22Rv1 (cell line): ENCODE data around the gene DCP1A.

Experiments
- H3K27ac ChIP-seq: fragments of 450-650 bp; 2 replicates; pipeline ENCODE4 v1.5.1; 2017
- ZFX ChIP-seq: fragments of 450-650 bp; IDR thresholded peaks from 2 replicates; pipeline ENCODE4 v1.6.1; 2017; ENCODE audit warnings: antibody characterized with exemption, borderline replicate concordance
- TF ChIP-seq, protein P1 (sequence below): fragments of 450-650 bp; IDR thresholded peaks from 2 replicates; pipeline ENCODE4 v1.5.1; 2017; ENCODE audit warnings: mild to moderate bottlenecking

Gene DCP1A

DNA sequence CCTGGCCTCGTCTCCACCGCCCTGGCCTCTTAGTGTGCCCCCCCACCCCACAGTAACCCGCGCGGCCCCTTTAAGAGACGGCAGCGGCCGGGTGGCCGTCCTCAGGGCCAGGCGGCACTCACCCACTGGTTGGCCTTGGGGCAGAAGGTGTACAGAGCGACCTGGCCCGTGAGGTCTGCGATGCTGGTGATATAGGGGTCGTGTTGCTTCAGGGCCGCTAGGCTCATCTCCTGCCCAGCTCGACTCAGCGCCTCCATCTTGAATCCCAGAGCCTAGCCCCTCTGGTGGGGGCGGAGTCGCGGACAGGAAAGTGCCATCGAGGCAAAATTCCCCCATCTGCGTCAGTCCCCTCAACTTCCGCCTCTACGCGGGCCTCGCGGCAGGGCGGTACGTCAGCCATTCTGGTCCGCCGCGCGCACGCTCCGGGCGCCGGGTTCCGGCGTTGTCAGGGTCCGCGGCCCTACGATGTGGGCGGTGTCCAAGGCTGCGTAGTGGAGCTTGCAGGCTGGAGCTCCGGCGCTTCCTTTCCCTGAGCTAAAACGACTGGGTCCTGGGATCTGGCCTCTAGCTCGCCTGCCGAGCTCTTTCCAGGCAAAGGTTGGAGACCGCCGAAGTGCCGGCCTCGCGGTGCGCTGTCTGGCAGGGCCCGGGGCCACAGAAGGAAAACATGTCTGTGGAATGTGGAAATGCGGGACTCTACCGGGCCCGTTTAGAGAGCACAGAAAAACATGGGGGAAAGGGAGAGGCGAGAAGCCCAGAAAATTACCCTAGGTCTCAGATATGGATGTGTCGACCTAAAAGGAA lies at the start of gene DCP1A:
Gene DCP1A, minus strand, starts transcription at position 283 of the 804 bp plus-strand sequence. Its CDS starts 26 bp downstream, at position 257.
- TF ChIP-seq, protein P1, sequence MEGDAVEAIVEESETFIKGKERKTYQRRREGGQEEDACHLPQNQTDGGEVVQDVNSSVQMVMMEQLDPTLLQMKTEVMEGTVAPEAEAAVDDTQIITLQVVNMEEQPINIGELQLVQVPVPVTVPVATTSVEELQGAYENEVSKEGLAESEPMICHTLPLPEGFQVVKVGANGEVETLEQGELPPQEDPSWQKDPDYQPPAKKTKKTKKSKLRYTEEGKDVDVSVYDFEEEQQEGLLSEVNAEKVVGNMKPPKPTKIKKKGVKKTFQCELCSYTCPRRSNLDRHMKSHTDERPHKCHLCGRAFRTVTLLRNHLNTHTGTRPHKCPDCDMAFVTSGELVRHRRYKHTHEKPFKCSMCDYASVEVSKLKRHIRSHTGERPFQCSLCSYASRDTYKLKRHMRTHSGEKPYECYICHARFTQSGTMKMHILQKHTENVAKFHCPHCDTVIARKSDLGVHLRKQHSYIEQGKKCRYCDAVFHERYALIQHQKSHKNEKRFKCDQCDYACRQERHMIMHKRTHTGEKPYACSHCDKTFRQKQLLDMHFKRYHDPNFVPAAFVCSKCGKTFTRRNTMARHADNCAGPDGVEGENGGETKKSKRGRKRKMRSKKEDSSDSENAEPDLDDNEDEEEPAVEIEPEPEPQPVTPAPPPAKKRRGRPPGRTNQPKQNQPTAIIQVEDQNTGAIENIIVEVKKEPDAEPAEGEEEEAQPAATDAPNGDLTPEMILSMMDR = no peak
- TF ChIP-seq ZFX = no peak
- H3K27ac ChIP-seq = peak within 1 kb of the TSS; percentile 90

DNA sequence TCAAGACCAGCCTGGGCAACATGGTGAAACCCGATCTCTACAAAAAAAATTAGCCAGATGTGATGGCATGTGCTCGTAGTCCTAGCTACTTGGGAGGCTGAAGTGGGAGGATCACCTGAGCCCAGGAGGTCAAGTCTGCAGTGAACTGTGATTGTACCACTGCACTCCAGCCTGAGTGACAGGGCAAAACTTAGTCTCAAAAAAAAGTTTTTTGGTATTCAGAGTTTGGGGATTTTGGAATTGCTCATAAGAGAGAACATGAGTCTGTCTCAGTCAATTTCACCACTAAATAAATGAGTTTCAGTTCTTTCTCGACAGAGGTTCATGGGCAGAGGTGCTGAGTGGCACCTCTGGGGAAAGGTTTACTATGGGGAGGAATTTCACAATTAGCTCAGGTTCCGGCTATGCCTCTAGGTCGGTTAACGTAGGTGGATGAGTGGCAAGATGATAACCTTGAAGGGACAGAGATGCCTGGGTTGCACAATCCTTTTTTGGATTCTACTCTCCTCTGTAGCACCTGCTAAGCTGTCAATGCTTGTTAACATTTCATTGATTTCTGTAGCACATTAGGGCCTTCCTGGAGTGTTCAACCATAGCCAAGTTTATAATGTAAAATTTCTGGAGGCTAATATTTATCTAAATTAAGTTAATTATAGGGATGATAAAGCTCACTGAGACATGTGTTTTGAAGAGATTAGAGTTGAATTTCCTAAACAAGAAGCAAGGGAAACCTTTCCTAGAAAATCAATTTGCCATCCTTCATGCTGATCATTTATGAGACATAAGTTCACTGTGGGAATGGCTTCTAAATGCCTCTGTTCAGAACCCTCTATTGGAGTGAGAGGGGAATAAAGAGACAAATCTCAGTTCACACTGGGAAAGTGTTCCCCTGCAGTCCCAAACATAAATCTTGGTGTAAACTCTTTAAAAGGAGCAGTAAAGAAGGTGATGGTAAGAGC lies 37.4 kb upstream of the DCP1A start:
- TF ChIP-seq, protein P1 = no peak
- TF ChIP-seq ZFX = no peak
- H3K27ac ChIP-seq = no peak overlapping the region

DNA sequence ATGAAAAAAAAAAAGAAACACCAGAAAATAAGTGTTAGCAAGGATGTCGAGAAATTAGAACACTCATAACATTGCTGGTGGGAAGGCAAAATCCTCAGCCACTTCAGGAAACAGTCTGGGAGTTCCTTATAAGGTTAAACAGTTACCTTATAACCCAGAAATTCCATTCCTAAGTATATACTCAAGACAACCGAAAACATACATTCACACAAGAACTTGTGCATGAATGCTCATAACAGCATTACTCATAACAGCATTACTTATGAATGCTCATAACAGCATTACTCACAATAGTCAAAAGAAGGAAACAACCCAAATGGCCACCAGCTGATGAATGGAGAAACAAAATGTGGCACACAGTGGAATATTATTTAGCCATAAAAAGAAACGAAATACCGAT lies 34.8 kb upstream of the DCP1A start:
- TF ChIP-seq, protein P1 = no peak
- no peak for TF ChIP-seq ZFX
- H3K27ac ChIP-seq = no peak overlapping the region

DNA sequence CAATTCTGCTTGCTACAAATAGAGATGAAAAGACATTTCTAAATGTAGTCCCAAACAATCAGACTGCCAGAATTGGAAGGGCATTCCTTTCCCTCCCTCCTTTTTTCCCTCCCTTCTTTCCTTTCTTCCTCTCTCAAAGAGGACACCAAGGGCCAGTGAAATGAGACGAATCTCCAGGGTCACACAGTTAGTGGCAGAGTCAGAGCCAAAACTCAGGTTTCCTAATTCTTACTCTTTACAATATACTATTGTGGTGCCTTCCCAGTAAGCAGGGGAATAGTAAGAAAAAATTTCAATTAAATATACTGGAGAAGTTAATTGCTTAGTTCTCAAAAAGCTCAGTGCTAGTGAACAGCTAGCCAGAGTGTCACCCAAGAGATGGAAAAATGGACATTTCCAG lies 33.0 kb upstream of the DCP1A start:
- TF ChIP-seq, protein P1 = no peak
- no peak for TF ChIP-seq ZFX
- no peak overlapping the region for H3K27ac ChIP-seq

DNA sequence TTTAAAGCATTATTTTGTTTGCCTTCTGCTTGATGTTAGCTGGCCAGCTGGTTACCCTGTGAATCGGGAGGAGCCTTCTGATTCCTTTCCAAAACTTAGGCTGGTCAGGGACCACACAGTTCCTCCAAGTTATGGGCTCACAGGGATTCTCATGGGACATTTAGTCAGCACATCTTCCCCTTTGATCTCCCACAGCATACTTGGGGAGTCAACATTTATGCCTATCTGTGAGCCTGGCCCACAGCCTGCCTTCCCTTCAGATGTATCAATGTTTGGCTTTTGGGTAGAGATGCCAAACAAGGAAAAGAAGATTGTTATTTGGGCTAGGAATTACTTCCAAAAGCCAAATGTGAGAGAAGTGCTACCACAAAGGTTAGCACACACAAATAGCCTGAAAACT lies 32.6 kb upstream of the DCP1A start:
- TF ChIP-seq, protein P1 = no peak
- TF ChIP-seq ZFX = no peak
- no peak overlapping the region for H3K27ac ChIP-seq

DNA sequence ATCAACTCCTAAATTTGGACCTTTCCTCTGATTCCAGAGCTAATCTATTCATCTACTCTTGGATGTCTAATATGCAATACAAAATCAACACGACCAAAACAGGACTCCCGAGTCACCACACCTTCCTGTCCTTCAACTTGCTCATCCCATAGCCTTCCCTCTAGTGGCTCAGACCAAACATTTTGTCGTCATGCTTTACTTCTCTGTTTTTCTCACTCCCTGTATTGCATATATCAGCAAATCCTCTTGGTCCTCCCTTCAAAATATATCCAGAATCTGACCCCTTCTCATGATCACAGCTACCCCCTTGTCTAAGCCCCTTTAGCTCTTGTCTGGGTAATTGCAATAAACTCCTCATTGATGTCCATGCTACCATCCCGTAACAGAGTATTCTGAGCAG lies 30.5 kb upstream of the DCP1A start:
- TF ChIP-seq, protein P1 = no peak
- no peak for TF ChIP-seq ZFX
- H3K27ac ChIP-seq = no peak overlapping the region
